ENCODE data around the gene HM13. TPM values are rescaled to one million over a fixed set of nuclear protein-coding genes. Genes with fewer than 3 reads are reported as not detected.

HM13 gene
- total and polyA plus RNA-seq, 9 of the 15 experiments (the other 6 are each of a cell fraction or from before 2014, with no cell fraction given): 7.7 to 136 (median 74.5) TPM

DNA sequence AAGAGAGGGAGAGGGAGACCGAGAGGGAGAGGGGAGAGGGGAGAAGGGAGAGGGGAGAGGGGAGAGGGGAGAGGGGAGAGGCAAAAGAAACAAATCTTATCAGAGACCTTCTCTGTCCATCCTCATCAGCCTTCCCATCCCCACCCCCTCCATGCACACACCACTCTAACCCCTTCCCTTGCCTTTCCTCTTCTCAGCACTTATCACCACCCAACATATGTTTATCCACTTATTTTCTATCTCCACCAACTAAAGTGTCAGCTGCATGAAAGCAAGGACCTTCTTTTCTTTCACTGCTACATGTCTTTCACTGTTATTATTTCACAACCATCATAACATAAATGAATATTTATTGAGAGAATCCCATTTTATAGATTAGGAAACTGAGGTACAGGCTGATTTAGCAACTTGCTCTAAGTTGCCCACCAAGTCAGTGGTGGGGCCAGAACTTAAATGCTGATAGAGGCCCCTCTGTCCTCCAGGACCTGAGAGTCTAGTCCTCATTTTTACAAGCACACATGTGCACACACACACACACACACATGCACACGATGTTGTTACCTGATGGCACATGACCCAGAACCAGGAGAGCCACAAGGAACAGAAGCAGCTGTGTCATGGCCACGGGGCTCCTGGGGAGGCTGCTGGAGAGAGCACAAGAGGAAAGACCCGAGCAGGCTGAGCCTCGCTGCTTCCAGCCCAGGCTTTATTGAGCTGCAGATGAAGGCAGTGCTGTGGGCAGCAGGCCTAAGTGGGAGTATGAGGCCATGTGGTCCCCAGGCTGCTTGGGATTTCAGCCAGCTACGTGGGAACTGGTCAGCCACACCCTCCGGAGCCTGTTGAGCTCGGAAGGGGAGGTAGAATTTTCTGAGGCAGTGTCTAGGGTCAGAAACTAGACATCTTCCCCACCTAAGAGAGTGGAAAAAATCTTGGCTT, 41.6 kb upstream of the HM13 start (continued):
- TF ChIP-seq NR2C2 (CRISPR knock-in tag; IDR thresholded peaks at IDR 0.05) (no peak), NR2C2 (tag; IDR thresholded peaks at IDR 0.05) (no peak), MTA2 (IDR thresholded peaks at IDR 0.05; ENCODE audit: low read depth) (no peak), TEAD4 (IDR thresholded peaks at IDR 0.05; ENCODE audit: low read length) (no peak), TEAD4 (CRISPR knock-in tag; IDR thresholded peaks at IDR 0.05; ENCODE audit: borderline replicate concordance) (no peak), ERF (CRISPR knock-in tag; IDR thresholded peaks at IDR 0.05) (no peak), NCOA1 (IDR thresholded peaks at IDR 0.05; ENCODE audit: low read depth) (no peak), FOXA1 (IDR thresholded peaks at IDR 0.05; ENCODE audit: borderline replicate concordance) (no peak), SAP30 (IDR thresholded peaks at IDR 0.05; ENCODE audit: borderline replicate concordance, insufficient read depth, low read depth, low read length, poor library complexity, severe bottlenecking) (no peak), ARID1B (IDR thresholded peaks at IDR 0.05) (peak; percentile 66), MAFG (tag; conservative IDR thresholded peaks at IDR 0.05) (no peak), RCOR1 (IDR thresholded peaks at IDR 0.05; ENCODE audit: borderline replicate concordance in 1 of 2, low read depth in 2 of 2, low read length in 2 of 2) (no peak), ZNF212 (CRISPR knock-in tag; IDR thresholded peaks at IDR 0.05) (no peak), HDGF (IDR thresholded peaks at IDR 0.05) (no peak), TAL1 (IDR thresholded peaks at IDR 0.05) (peak; percentile 43; the same call in 1 of the 2 replicates)
- TF ChIP-seq, protein P1, sequence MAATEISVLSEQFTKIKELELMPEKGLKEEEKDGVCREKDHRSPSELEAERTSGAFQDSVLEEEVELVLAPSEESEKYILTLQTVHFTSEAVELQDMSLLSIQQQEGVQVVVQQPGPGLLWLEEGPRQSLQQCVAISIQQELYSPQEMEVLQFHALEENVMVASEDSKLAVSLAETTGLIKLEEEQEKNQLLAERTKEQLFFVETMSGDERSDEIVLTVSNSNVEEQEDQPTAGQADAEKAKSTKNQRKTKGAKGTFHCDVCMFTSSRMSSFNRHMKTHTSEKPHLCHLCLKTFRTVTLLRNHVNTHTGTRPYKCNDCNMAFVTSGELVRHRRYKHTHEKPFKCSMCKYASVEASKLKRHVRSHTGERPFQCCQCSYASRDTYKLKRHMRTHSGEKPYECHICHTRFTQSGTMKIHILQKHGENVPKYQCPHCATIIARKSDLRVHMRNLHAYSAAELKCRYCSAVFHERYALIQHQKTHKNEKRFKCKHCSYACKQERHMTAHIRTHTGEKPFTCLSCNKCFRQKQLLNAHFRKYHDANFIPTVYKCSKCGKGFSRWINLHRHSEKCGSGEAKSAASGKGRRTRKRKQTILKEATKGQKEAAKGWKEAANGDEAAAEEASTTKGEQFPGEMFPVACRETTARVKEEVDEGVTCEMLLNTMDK (IDR thresholded peaks at IDR 0.05; ENCODE audit: borderline replicate concordance, insufficient read depth, low read depth, low read length, poor library complexity, severe bottlenecking): no peak
- TF ChIP-seq, protein P2, sequence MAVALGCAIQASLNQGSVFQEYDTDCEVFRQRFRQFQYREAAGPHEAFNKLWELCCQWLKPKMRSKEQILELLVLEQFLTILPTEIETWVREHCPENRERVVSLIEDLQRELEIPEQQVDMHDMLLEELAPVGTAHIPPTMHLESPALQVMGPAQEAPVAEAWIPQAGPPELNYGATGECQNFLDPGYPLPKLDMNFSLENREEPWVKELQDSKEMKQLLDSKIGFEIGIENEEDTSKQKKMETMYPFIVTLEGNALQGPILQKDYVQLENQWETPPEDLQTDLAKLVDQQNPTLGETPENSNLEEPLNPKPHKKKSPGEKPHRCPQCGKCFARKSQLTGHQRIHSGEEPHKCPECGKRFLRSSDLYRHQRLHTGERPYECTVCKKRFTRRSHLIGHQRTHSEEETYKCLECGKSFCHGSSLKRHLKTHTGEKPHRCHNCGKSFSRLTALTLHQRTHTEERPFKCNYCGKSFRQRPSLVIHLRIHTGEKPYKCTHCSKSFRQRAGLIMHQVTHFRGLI (CRISPR knock-in tag; IDR thresholded peaks at IDR 0.05): no peak
- TF ChIP-seq, protein P3, sequence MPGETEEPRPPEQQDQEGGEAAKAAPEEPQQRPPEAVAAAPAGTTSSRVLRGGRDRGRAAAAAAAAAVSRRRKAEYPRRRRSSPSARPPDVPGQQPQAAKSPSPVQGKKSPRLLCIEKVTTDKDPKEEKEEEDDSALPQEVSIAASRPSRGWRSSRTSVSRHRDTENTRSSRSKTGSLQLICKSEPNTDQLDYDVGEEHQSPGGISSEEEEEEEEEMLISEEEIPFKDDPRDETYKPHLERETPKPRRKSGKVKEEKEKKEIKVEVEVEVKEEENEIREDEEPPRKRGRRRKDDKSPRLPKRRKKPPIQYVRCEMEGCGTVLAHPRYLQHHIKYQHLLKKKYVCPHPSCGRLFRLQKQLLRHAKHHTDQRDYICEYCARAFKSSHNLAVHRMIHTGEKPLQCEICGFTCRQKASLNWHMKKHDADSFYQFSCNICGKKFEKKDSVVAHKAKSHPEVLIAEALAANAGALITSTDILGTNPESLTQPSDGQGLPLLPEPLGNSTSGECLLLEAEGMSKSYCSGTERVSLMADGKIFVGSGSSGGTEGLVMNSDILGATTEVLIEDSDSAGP (CRISPR knock-in tag; IDR thresholded peaks at IDR 0.05): no peak
- TF ChIP-seq, protein P4, sequence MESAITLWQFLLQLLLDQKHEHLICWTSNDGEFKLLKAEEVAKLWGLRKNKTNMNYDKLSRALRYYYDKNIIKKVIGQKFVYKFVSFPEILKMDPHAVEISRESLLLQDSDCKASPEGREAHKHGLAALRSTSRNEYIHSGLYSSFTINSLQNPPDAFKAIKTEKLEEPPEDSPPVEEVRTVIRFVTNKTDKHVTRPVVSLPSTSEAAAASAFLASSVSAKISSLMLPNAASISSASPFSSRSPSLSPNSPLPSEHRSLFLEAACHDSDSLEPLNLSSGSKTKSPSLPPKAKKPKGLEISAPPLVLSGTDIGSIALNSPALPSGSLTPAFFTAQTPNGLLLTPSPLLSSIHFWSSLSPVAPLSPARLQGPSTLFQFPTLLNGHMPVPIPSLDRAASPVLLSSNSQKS (CRISPR knock-in tag; IDR thresholded peaks at IDR 0.05): no peak
- TF ChIP-seq, protein P5, sequence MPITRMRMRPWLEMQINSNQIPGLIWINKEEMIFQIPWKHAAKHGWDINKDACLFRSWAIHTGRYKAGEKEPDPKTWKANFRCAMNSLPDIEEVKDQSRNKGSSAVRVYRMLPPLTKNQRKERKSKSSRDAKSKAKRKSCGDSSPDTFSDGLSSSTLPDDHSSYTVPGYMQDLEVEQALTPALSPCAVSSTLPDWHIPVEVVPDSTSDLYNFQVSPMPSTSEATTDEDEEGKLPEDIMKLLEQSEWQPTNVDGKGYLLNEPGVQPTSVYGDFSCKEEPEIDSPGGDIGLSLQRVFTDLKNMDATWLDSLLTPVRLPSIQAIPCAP (CRISPR knock-in tag; IDR thresholded peaks at IDR 0.05; ENCODE audit: borderline replicate concordance): no peak
